CD14-positive monocyte (primary cell): Measurements from ENCODE around the gene GPC5. TPM values are rescaled to one million over a fixed set of nuclear protein-coding genes. Genes with fewer than 3 reads are reported as not detected.

Experiments
- DNase-seq, 3 donors: peaks; one replicate each; pipeline ENCODE4 v3.0.0-alpha.2; 2011 to 2022
- H2AFZ ChIP-seq: 2 replicates; pipeline ENCODE4 v1.6.0; 2012; ENCODE audit warnings: mild to moderate bottlenecking, low read depth, low read length, inconsistent platforms; ENCODE audit not compliant: insufficient read depth, poor library complexity, severe bottlenecking
- H3K27ac ChIP-seq, 2 donors: 1 replicate in 1 of 2; 2 replicates in 1 of 2; pipeline ENCODE4 v1.5.1; 2012 to 2013; ENCODE audit warnings: low read length in 2 of 2, control low read depth in 1 of 2, inconsistent platforms in 1 of 2, low read depth in 1 of 2, mild to moderate bottlenecking in 1 of 2
- H3K27me3 ChIP-seq, 2 donors: one replicate each; pipeline versions ENCODE4 v1.6.0 to v1.6.1; 2011 to 2013; ENCODE audit warnings: low read length in 2 of 2; ENCODE audit not compliant: control insufficient read depth in 2 of 2, insufficient read depth in 2 of 2
- H3K36me3 ChIP-seq, 2 donors: replicated peaks in 1 of 2; 1 replicate in 1 of 2; 2 replicates in 1 of 2; pipeline versions ENCODE4 v1.5.1 to v1.6.1; 2012 to 2013; ENCODE audit warnings: low read length in 2 of 2, control low read depth in 1 of 2, inconsistent platforms in 1 of 2, mild to moderate bottlenecking in 1 of 2; ENCODE audit not compliant: insufficient read depth in 2 of 2, control insufficient read depth in 1 of 2
- H3K4me1 ChIP-seq, 2 donors: 1 replicate in 1 of 2; 2 replicates in 1 of 2; pipeline versions ENCODE4 v1.5.1 to v1.6.1; 2012 to 2013; ENCODE audit warnings: low read length in 2 of 2, control low read depth in 1 of 2, inconsistent platforms in 1 of 2, mild to moderate bottlenecking in 1 of 2, moderate library complexity in 1 of 2; ENCODE audit not compliant: insufficient read depth in 2 of 2, control insufficient read depth in 1 of 2
- H3K4me2 ChIP-seq: replicated peaks from 2 replicates; pipeline ENCODE3; 2012; ENCODE audit warnings: low read length, moderate library complexity, mild to moderate bottlenecking; ENCODE audit not compliant: poor library complexity, severe bottlenecking; ENCODE audit errors: extremely low read depth
- H3K4me3 ChIP-seq, 3 experiments: fragments of 200-600 bp in 1 of 3; sonication (generic) in 1 of 3; replicated peaks in 1 of 3; 1 replicate in 2 of 3; 2 replicates in 1 of 3; pipeline ENCODE4 v1.5.1; 2011 to 2013; ENCODE audit warnings: low read length in 3 of 3, mild to moderate bottlenecking in 3 of 3, control low read depth in 2 of 3, low read depth in 2 of 3, inconsistent platforms in 1 of 3, moderate library complexity in 1 of 3
- H3K79me2 ChIP-seq: 2 replicates; pipeline ENCODE4 v1.6.0; 2012; ENCODE audit warnings: mild to moderate bottlenecking, control low read depth, inconsistent platforms, low read length, moderate library complexity; ENCODE audit not compliant: insufficient read depth
- H3K9ac ChIP-seq: 2 replicates; pipeline ENCODE4 v1.6.0; 2017; ENCODE audit warnings: low read length, mild to moderate bottlenecking; ENCODE audit not compliant: insufficient read depth, poor library complexity, severe bottlenecking
- H3K9me3 ChIP-seq, 2 donors: replicated peaks in 1 of 2; 1 replicate in 1 of 2; 2 replicates in 1 of 2; pipeline versions ENCODE4 v1.5.1 to v1.6.1; 2012 to 2013; ENCODE audit warnings: low read length in 2 of 2, control low read depth in 1 of 2; ENCODE audit not compliant: control insufficient read depth in 1 of 2, insufficient read depth in 1 of 2
- H4K20me1 ChIP-seq: 2 replicates; pipeline ENCODE4 v1.6.0; 2012; ENCODE audit warnings: mild to moderate bottlenecking, low read length, control low read depth, moderate library complexity; ENCODE audit not compliant: insufficient read depth
- H3K27ac Mint-ChIP-seq, 7 donors: one replicate each; pipeline ENCODE4 v1.8.0; 2020; ENCODE audit warnings: mild to moderate bottlenecking in 7 of 7, mixed read lengths in 7 of 7, moderate library complexity in 6 of 7, inconsistent platforms in 2 of 7
- H3K27me3 Mint-ChIP-seq, 3 donors: one replicate each; pipeline ENCODE4 v1.8.0; 2021 to 2022; ENCODE audit warnings: low read depth in 3 of 3, mild to moderate bottlenecking in 3 of 3, mixed read lengths in 3 of 3, moderate library complexity in 3 of 3, inconsistent platforms in 1 of 3
- H3K36me3 Mint-ChIP-seq, 2 donors: one replicate each; pipeline ENCODE4 v1.8.0; 2020; ENCODE audit warnings: mixed read lengths in 2 of 2, inconsistent platforms in 1 of 2, mild to moderate bottlenecking in 1 of 2
- H3K4me1 Mint-ChIP-seq: one replicate; pipeline ENCODE4 v1.8.0; 2020; ENCODE audit warnings: mild to moderate bottlenecking, mixed read lengths
- H3K4me3 Mint-ChIP-seq, 2 donors: one replicate each; pipeline ENCODE4 v1.8.0; 2020; ENCODE audit warnings: mild to moderate bottlenecking in 2 of 2, mixed read lengths in 2 of 2, moderate library complexity in 1 of 2
- H3K9me3 Mint-ChIP-seq, 7 donors: one replicate each; pipeline ENCODE4 v1.8.0; 2020 to 2022; ENCODE audit warnings: mixed read lengths in 7 of 7, mild to moderate bottlenecking in 6 of 7, moderate library complexity in 6 of 7, inconsistent platforms in 2 of 7
- CTCF ChIP-seq: fragments of 200-600 bp; IDR thresholded peaks from one replicate; pipeline ENCODE4 v1.8.0; 2022; ENCODE audit warnings: antibody characterized with exemption, mild to moderate bottlenecking
- WGBS: methylation state at CpG from one replicate; pipeline ENCODE4 v1.1.5; 2013; ENCODE audit warnings: missing lambda C conversion rate; ENCODE audit not compliant: insufficient coverage; 5-methylcytosine and 5-hydroxymethylcytosine counted together
- intact Hi-C, 2 donors: fragments of 100-400 bp; cut with micrococcal nuclease; formaldehyde crosslinking; loops; one replicate each; pipeline versions ENCODE4 v1.15.0 to v1.15.1; 2023
- polyA plus RNA-seq, 3 donors: library from polyadenylated mRNA; depleted of rRNA in 1 of 3; unstranded in 2 of 3; stranded (reverse) in 1 of 3; fragments of 300-500 nt in 2 of 3; fragments of >200 nt in 1 of 3; fragmentation: Illumina TruSeq in 2 of 3; gene quantifications; 1 replicate in 2 of 3; 2 replicates in 1 of 3; pipeline ENCODE4 v1.2.3, GENCODE V29; 2012 to 2021

GPC5 gene
- polyA plus RNA-seq, 3 donors, result not detected

GRCh38 chr13:92187378-92187989 is 789.1 kb downstream of the GPC5 start:
- Mint-ChIP-seq H3K27ac (no peak overlapping the region), H3K36me3 (no peaks in the 10 kb centered on the region), H3K27me3 (no peaks in the 10 kb centered on the region), H3K4me1 (no peaks in the 10 kb centered on the region), H3K9me3 (peaks cover 0 to 3% (median 0%) of the 10 kb centered on the region in 7 donors), H3K4me3 (no peak overlapping the region)
- Histone ChIP-seq H3K27ac (no peak overlapping the region), H3K79me2 (no peaks in the 10 kb centered on the region), H3K4me1 (no peaks in the 10 kb centered on the region), H4K20me1 (no peaks in the 10 kb centered on the region), H3K27me3 (no peaks in the 10 kb centered on the region), H3K9ac (no peak overlapping the region), H2AFZ (no peak overlapping the region), H3K36me3 (no peaks in the 10 kb centered on the region), H3K9me3 (no peaks in the 10 kb centered on the region), H3K4me2 (no peak overlapping the region), H3K4me3 (no peak overlapping the region)
- intact Hi-C loops, result no loop called here
- peak in 2 of 3 donors; percentile 1 to 10 for DNase-seq
- peak; percentile 77 for TF ChIP-seq CTCF
- no CpG with 5 or more reads among the region's 1 CpG for WGBS

GRCh38 chr13:92188574-92188973 is 790.2 kb downstream of the GPC5 start:
- no peak for TF ChIP-seq CTCF
- H3K4me1 ChIP-seq, result no peaks in the 10 kb centered on the region
- H3K36me3 Mint-ChIP-seq, result no peaks in the 10 kb centered on the region
- peaks cover 0 to 3% (median 0%) of the 10 kb centered on the region in 7 donors for H3K9me3 Mint-ChIP-seq
- no peak overlapping the region for H2AFZ ChIP-seq
- H3K27ac Mint-ChIP-seq, result no peak overlapping the region
- WGBS, result 83% methylated on average over 1 of the region's 2 CpGs
- no peaks in the 10 kb centered on the region for H3K9me3 ChIP-seq
- H3K36me3 ChIP-seq, result no peaks in the 10 kb centered on the region
- H3K9ac ChIP-seq, result no peak overlapping the region
- H3K27me3 Mint-ChIP-seq, result no peaks in the 10 kb centered on the region
- H3K27me3 ChIP-seq, result no peaks in the 10 kb centered on the region
- H3K79me2 ChIP-seq, result no peaks in the 10 kb centered on the region
- H3K4me2 ChIP-seq, result no peak overlapping the region
- no peak overlapping the region for H3K4me3 ChIP-seq
- no peaks in the 10 kb centered on the region for H4K20me1 ChIP-seq
- no peaks in the 10 kb centered on the region for H3K4me1 Mint-ChIP-seq
- no peak overlapping the region for H3K27ac ChIP-seq
- no peak for DNase-seq
- H3K4me3 Mint-ChIP-seq, result no peak overlapping the region
- intact Hi-C loops, result no loop called here
